ENCODE results near the gene AVL9.
"Not testable (repeated sequence)": the region's sequence is repeated elsewhere in the genome, so short reads cannot be mapped to it uniquely, and the experiment has no call there.

AVL9 gene

GRCh38 chr7:32495298-32496051, at the start of gene AVL9:
TSS of gene AVL9 (plus strand) at chr7:32495489. CDS start at chr7:32495710, 221 bp downstream.
- peak; percentile 57 to 99 (median 97) for DNase-seq

GRCh38 chr7:32447218-32447617, 48.1 kb upstream of the AVL9 start:
- no peak for DNase-seq

- DNase-seq = no peak
These were observed 41.8 kb upstream of the AVL9 start for GRCh38 chr7:32453341-32454011.

- no peak for DNase-seq
These were observed 37.3 kb upstream of the AVL9 start for GRCh38 chr7:32458025-32458424.

- DNase-seq = no peak
These were observed 35.5 kb upstream of the AVL9 start for GRCh38 chr7:32459788-32460187.

- no peak for DNase-seq
These were observed 33.8 kb upstream of the AVL9 start for GRCh38 chr7:32461484-32461883.

- DNase-seq = no peak
These were observed 32.8 kb upstream of the AVL9 start for GRCh38 chr7:32462451-32462850.

DNA sequence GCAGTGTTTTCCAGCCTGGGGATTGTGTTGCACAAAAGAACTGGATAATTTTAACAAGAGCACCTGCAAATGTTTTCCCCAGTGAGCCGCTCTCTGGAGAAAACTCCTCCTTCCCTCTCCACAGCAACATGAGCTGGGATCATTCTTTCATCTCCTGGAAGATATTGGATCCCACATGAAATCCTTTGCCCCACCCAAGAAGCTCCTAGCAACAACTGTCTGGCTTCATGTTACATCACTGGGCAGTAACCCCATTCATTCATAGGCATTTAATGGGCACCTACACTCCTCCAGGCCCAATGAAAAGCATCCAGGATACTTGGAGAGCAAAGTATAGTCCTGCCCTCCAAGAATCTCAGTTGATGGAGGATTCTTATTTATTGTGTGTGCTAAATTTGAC, 32.3 kb upstream of the AVL9 start:
- no peak for DNase-seq

DNA sequence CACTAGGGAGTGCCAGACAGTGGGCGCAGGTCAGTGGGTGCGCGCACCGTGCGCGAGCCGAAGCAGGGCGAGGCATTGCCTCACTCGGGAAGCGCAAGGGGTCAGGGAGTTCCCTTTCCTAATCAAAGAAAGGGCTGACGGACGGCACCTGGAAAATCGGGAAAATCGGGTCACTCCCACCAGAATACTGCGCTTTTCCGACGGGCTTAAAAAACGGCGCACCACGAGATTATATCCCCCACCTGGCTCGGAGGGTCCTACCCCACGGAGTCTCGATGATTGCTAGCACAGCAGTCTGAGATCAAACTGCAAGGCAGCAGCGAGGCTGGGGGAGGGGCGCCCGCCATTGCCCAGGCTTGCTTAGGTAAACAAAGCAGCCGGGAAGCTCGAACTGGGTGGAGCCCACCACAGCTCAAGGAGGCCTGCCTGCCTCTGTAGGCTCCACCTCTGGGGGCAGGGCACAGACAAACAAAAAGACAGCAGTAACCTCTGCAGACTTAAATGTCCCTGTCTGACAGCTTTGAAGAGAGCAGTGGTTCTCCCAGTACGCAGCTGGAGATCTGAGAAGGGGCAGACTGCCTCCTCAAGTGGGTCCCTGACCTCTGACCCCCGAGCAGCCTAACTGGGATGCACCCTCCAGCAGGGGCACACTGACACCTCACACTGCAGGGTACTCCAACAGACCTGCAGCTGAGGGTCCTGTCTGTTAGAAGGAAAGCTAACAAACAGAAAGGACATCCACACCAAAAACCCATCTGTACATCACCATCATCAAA, 30.5 kb upstream of the AVL9 start:
- DNase-seq = not testable (repeated sequence)

GRCh38 chr7:32470004-32470403, 25.3 kb upstream of the AVL9 start:
- not testable (repeated sequence) for DNase-seq

GRCh38 chr7:32470871-32471270, 24.4 kb upstream of the AVL9 start:
- no peak for DNase-seq

- no peak for DNase-seq
These were observed 23.3 kb upstream of the AVL9 start for GRCh38 chr7:32472015-32472414.

GRCh38 chr7:32474008-32474407, 21.3 kb upstream of the AVL9 start:
- DNase-seq = no peak

GRCh38 chr7:32476816-32477648, 18.3 kb upstream of the AVL9 start:
- no peak for DNase-seq

GRCh38 chr7:32477649-32477980, 17.7 kb upstream of the AVL9 start:
- DNase-seq = no peak

DNA sequence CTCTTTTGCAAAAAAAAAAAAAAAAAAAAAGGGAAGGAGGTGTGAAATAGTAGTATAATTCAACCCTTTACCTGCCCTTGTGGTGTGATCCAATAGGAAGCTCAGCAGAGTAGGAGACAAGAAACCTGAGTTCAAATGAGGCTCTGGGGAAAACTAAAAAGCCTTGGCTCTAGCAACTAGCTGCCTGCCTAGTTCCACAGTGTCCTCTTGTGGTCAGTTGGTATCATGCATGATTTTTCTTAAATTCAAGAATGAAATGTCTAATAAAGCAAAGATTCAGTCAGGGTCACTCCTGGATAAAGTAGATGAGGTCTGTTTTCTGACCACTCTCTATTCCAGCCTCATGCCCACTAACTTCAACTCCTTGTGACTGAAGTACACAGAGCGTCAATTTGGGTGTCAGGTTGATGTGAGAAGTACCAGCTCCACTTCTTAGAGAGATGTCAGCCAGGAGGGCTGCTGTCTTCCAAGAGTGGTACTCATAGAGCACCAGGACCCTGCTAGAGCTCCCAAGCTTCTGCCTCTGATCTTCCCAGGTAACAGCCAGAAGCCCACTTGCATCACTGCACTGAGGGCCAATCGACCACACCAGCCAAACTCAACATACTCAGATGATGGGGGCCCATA, 15.6 kb upstream of the AVL9 start:
- DNase-seq = peak in 5 of 58 donors; percentile 0 to 19 (median 3)

- no peak for DNase-seq
These were observed 14.1 kb upstream of the AVL9 start for GRCh38 chr7:32481176-32481575.

- DNase-seq = no peak
These were observed 13.4 kb upstream of the AVL9 start for GRCh38 chr7:32481921-32482320.

- no peak for DNase-seq
These were observed 5.5 kb upstream of the AVL9 start for GRCh38 chr7:32489788-32490126.

- peak; percentile 23 to 90 (median 81) for DNase-seq
These were observed 5.0 kb upstream of the AVL9 start, which contains the start of gene LSM5 for GRCh38 chr7:32490127-32490796. TSS of gene LSM5 (minus strand) at chr7:32490380. CDS start at chr7:32490365, 15 bp downstream.

Data from anterior cingulate cortex (tissue), 58 donors.